Tibial nerve (tissue), 4 donors: ENCODE measurements around the gene CEBPA. TPM values are rescaled to one million over a fixed set of nuclear protein-coding genes. Genes with fewer than 3 reads are reported as not detected.

Experiments
- DNase-seq, 2 donors: peaks; one replicate each; pipeline ENCODE4 v3.0.0-alpha.2; 2019; ENCODE audit warnings: low spot score in 2 of 2
- H3K27ac ChIP-seq, 4 donors: fragments of 200-600 bp; sonication (generic) in 3 of 4; one replicate each; pipeline ENCODE4 v1.5.1; 2017 to 2019; ENCODE audit warnings: mild to moderate bottlenecking in 1 of 4
- H3K27me3 ChIP-seq, 2 donors: fragments of 200-600 bp; sonication (generic) in 1 of 2; one replicate each; pipeline versions ENCODE4 v1.5.1 to v1.6.0; 2017 to 2019
- H3K36me3 ChIP-seq, 3 donors: fragments of 200-600 bp; sonication (generic); one replicate each; pipeline ENCODE4 v1.5.1; 2018 to 2019
- H3K4me1 ChIP-seq, 4 donors: fragments of 200-600 bp; sonication (generic) in 3 of 4; one replicate each; pipeline ENCODE4 v1.5.1; 2017 to 2019
- H3K4me3 ChIP-seq, 4 donors: fragments of 200-600 bp; sonication (generic) in 3 of 4; one replicate each; pipeline ENCODE4 v1.5.1; 2017 to 2019; ENCODE audit warnings: mild to moderate bottlenecking in 1 of 4, moderate library complexity in 1 of 4
- H3K9me3 ChIP-seq, 4 donors: fragments of 200-600 bp; sonication (generic) in 3 of 4; one replicate each; pipeline ENCODE4 v1.5.1; 2017 to 2019
- EP300 ChIP-seq, 2 donors: sonication (generic); formaldehyde crosslinking; IDR thresholded peaks; one replicate each; pipeline ENCODE4 v1.6.1; 2017; ENCODE audit warnings: antibody characterized with exemption in 2 of 2, mild to moderate bottlenecking in 1 of 2
- POLR2A ChIP-seq, 2 donors: fragments of 450-650 bp; IDR thresholded peaks; one replicate each; pipeline ENCODE4 v1.6.1; 2017; ENCODE audit warnings: antibody characterized with exemption in 2 of 2, mild to moderate bottlenecking in 2 of 2, moderate library complexity in 2 of 2
- WGBS, 2 donors: methylation state at CpG; one replicate each; pipeline ENCODE4 v1.1.5; 2018; 5-methylcytosine and 5-hydroxymethylcytosine counted together
- total RNA-seq, 4 donors: library from RNA; depleted of rRNA; stranded (reverse); fragments of >200 nt; gene quantifications; one replicate each; pipeline ENCODE4 v1.1.0, GENCODE V29; 2016
- TF ChIP-seq, protein P1 (sequence below), 5 experiments: fragments of 200-600 bp in 3 of 5; fragments of 450-650 bp in 2 of 5; sonication (generic) in 3 of 5; IDR thresholded peaks; one replicate each; pipeline ENCODE4 v1.5.1; 2016 to 2019; ENCODE audit warnings: antibody characterized with exemption in 5 of 5, mild to moderate bottlenecking in 3 of 5, moderate library complexity in 2 of 5

The CEBPA gene
- total RNA-seq, 4 donors from 2014 or later, result 33.9 to 204 (median 65.4) TPM

DNA sequence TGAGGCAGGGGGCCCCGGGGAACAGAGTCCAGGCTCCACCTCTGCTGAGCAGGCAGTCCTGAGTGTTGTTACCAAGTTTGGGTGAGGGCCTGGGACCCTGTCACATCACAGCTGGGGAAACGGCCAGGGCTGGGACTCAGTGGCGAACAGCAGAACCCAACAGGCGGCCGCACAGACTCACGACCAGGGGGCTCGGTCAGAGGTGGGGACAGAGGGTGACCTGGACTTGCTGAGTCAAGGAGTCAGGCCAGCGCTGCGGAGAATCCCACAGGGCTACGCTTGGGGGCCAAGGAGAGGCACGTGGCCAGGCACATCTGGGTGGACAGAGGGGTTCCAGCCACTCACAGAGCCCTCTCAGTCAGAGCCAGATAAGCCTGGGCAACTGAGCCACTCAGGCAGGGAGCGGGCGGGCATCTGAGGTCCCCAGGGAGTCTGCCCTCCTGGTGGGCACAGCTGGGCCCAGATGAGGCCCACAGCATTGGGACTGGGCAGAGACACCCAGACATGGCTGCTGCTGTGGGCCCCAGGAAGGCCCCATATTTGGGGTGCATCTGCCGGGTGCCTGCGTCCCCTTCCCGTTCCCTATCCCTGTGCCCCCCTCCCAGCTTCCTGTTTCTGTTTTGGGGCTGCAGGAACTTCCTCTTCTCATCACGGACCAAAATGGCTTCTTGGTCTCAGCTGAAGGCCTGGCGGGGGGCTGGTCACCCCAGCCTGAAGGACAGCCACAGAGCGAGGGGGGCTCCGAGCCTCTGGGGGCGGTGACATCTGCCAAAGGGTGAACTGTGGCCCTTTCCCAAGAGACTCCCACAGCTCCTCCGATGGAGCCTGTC, 34.0 kb downstream of the CEBPA start:
- Histone ChIP-seq H3K27me3 (peaks cover 0 to 4% of the 10 kb centered on the region in 2 donors), H3K36me3 (no peaks in the 10 kb centered on the region), H3K9me3 (no peaks in the 10 kb centered on the region), H3K27ac (no peak overlapping the region), H3K4me3 (no peak overlapping the region), H3K4me1 (peaks cover 0 to 12% (median under 1%) of the 10 kb centered on the region in 4 donors)
- DNase-seq, result no peak
- TF ChIP-seq POLR2A (IDR thresholded peaks at IDR 0.05) (no peak), EP300 (IDR thresholded peaks at IDR 0.05) (no peak)
- TF ChIP-seq, protein P1, sequence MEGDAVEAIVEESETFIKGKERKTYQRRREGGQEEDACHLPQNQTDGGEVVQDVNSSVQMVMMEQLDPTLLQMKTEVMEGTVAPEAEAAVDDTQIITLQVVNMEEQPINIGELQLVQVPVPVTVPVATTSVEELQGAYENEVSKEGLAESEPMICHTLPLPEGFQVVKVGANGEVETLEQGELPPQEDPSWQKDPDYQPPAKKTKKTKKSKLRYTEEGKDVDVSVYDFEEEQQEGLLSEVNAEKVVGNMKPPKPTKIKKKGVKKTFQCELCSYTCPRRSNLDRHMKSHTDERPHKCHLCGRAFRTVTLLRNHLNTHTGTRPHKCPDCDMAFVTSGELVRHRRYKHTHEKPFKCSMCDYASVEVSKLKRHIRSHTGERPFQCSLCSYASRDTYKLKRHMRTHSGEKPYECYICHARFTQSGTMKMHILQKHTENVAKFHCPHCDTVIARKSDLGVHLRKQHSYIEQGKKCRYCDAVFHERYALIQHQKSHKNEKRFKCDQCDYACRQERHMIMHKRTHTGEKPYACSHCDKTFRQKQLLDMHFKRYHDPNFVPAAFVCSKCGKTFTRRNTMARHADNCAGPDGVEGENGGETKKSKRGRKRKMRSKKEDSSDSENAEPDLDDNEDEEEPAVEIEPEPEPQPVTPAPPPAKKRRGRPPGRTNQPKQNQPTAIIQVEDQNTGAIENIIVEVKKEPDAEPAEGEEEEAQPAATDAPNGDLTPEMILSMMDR (IDR thresholded peaks at IDR 0.05), result no peak
- 67 to 70% methylated on average over 18 to 20 of the region's 22 CpGs for WGBS, 2 donors

GRCh38 chr19:33267706-33268105, 34.6 kb downstream of the CEBPA start:
- H3K27ac ChIP-seq, result no peak overlapping the region
- DNase-seq, result no peak
- WGBS, 2 donors, result 30 to 53% methylated on average over 7 of the region's 14 CpGs
- no peak overlapping the region for H3K4me3 ChIP-seq
- TF ChIP-seq, protein P1 (IDR thresholded peaks at IDR 0.05), result no peak
- TF ChIP-seq POLR2A (IDR thresholded peaks at IDR 0.05), result no peak
- TF ChIP-seq EP300 (IDR thresholded peaks at IDR 0.05), result no peak
- H3K36me3 ChIP-seq, result no peaks in the 10 kb centered on the region
- peaks cover 0 to 4% of the 10 kb centered on the region in 2 donors for H3K27me3 ChIP-seq
- H3K4me1 ChIP-seq, result peaks cover 0 to 7% (median 0%) of the 10 kb centered on the region in 4 donors
- H3K9me3 ChIP-seq, result no peaks in the 10 kb centered on the region

DNA sequence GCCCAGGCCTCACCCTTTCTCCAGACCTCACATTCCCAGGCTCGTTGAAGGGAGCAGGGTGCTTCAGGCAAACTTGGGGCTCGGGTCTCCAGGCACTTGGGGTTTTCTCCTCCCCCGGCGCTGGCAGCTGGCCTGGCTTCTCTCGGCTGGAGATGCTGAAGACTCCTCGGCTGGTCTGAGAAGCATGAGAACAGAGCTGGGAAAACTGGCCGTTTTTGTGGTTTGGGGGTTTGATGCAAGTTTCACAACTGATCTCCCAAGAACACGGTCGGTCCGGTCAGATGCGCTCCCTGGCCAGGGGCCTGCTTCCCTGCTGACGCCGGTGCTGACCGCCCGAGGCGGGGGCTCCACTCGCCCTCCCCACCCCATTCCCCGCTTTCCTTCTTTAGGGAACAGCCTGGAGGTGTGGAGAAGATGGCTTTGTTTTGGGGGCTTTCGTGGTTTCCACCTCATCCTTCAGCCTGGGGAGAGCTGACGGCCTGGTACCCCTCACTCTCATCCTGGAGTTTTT, 35.3 kb downstream of the CEBPA start:
- no peaks in the 10 kb centered on the region for H3K36me3 ChIP-seq
- H3K9me3 ChIP-seq, result no peaks in the 10 kb centered on the region
- peaks cover 0 to 4% of the 10 kb centered on the region in 2 donors for H3K27me3 ChIP-seq
- peaks cover 0 to 7% (median 0%) of the 10 kb centered on the region in 4 donors for H3K4me1 ChIP-seq
- WGBS, 2 donors, result 66 to 76% methylated on average over 19 to 20 of the region's 20 CpGs
- H3K27ac ChIP-seq, result no peak overlapping the region
- no peak overlapping the region for H3K4me3 ChIP-seq
- DNase-seq, result no peak
- TF ChIP-seq, protein P1 (IDR thresholded peaks at IDR 0.05), result no peak
- TF ChIP-seq EP300 (IDR thresholded peaks at IDR 0.05) (no peak), POLR2A (IDR thresholded peaks at IDR 0.05) (no peak)

DNA sequence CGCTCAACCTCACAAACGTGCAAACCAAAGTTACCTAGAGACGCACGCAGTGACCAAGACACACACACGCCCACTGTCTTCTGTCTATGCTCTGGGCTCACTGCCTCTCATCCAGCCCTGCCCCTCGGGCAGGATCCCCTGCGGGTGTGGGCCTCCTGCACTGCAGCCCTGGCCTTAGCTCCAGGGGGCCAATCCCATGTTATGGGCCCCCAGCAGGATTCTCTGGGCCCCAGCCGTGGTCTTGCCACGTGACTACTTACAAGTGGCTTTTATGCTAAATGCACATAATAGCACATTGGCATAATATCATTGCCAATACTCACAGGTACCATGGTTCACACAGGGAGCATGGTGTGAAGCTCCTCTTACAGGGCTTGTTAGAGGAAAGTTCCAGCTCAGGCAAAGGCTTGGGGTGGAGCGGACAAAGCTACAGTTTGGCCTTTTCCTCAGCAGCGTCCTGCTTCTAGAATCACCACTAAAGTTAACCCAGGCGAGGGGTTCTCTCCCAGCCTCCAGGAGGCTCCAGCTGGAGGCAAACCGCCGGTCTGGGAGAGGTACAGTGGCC, 37.4 kb downstream of the CEBPA start:
- Histone ChIP-seq H3K9me3 (no peaks in the 10 kb centered on the region), H3K27me3 (peaks cover 0 to 4% of the 10 kb centered on the region in 2 donors), H3K36me3 (no peaks in the 10 kb centered on the region), H3K27ac (no peak overlapping the region), H3K4me1 (peaks cover 0 to 12% (median 0%) of the 10 kb centered on the region in 4 donors), H3K4me3 (no peak overlapping the region)
- TF ChIP-seq EP300 (IDR thresholded peaks at IDR 0.05) (no peak), POLR2A (IDR thresholded peaks at IDR 0.05) (no peak)
- TF ChIP-seq, protein P1 (IDR thresholded peaks at IDR 0.05), result no peak
- 82 to 88% methylated on average over 12 of the region's 14 CpGs for WGBS, 2 donors
- no peak for DNase-seq
